IMR-90 (cell line): ENCODE data around the gene ERC2. TPM values are rescaled to one million over a fixed set of nuclear protein-coding genes. Genes with fewer than 3 reads are reported as not detected.

Source experiments
- ATAC-seq: fragments of 200-7000 bp; cut with Tn5 transposase; 2 replicates; pipeline ENCODE4 v1.9.1; 2020; ENCODE audit warnings: low read depth, mild to moderate bottlenecking, moderate library complexity
- BruUV-seq: library from RNA; stranded (reverse); fragments of 400-500 nt; replicated peaks from 2 replicates; lab custom pipeline; 2021; lab: Mats Ljungman, UMichigan
- CTCF ChIA-PET: fragments of 300-600 bp; formaldehyde crosslinking; extraction: SDS; loops from one replicate; lab custom pipeline; 2021; ENCODE audit warnings: antibody characterized with exemption; lab: Yijun Ruan, JAX
- POLR2A ChIA-PET: fragments of 300-600 bp; sonication (Branson Sonifier 250); formaldehyde crosslinking; loops from one replicate; lab custom pipeline; 2022; ENCODE audit warnings: antibody characterized with exemption; ENCODE audit not compliant: unreplicated experiment; lab: Charles Lee
- DNase-seq: peaks from one replicate; pipeline ENCODE4 v3.0.0; 2013
- H2AFZ ChIP-seq: replicated peaks from 2 replicates; pipeline ENCODE3; 2013; ENCODE audit warnings: low read length, mild to moderate bottlenecking; ENCODE audit not compliant: poor library complexity
- H2AK5ac ChIP-seq: 2 replicates; pipeline ENCODE4 v1.6.1; 2013; ENCODE audit warnings: low read depth, low read length, inconsistent platforms
- H2AK9ac ChIP-seq: replicated peaks from 2 replicates; pipeline ENCODE3; 2013; ENCODE audit warnings: mild to moderate bottlenecking, low read depth, low read length, moderate library complexity; ENCODE audit not compliant: poor library complexity
- H2BK120ac ChIP-seq: 2 replicates; pipeline ENCODE4 v1.6.1; 2013; ENCODE audit warnings: low read depth, low read length, inconsistent platforms
- H2BK15ac ChIP-seq: 3 replicates; pipeline ENCODE4 v1.6.1; 2013; ENCODE audit warnings: low read depth, low read length, inconsistent platforms
- H2BK20ac ChIP-seq: 2 replicates; pipeline ENCODE4 v1.6.1; 2013; ENCODE audit warnings: low read depth, mild to moderate bottlenecking, inconsistent platforms, low read length, moderate library complexity
- H2BK5ac ChIP-seq: 2 replicates; pipeline ENCODE4 v1.6.1; 2013; ENCODE audit warnings: mild to moderate bottlenecking, low read depth, low read length, inconsistent platforms; ENCODE audit not compliant: poor library complexity, severe bottlenecking
- H3K14ac ChIP-seq: replicated peaks from 2 replicates; pipeline ENCODE4 v1.6.1; 2013; ENCODE audit warnings: low read depth, low read length, inconsistent platforms
- H3K18ac ChIP-seq: 2 replicates; pipeline ENCODE4 v1.6.1; 2013; ENCODE audit warnings: low read depth, low read length, control low read depth
- H3K23ac ChIP-seq: 2 replicates; pipeline ENCODE4 v1.6.1; 2013; ENCODE audit warnings: low read depth, low read length, inconsistent platforms
- H3K27ac ChIP-seq: 2 replicates; pipeline ENCODE4 v1.5.1; 2013; ENCODE audit warnings: mild to moderate bottlenecking, control low read depth, low read length; ENCODE audit not compliant: insufficient read depth
- H3K27me3 ChIP-seq: 2 replicates; pipeline ENCODE4 v1.6.1; 2013; ENCODE audit warnings: low read length; ENCODE audit not compliant: control insufficient read depth, insufficient read depth
- H3K36me3 ChIP-seq: 2 replicates; pipeline ENCODE4 v1.6.1; 2013; ENCODE audit warnings: low read length, mixed read lengths; ENCODE audit not compliant: control insufficient read depth, insufficient read depth
- H3K4ac ChIP-seq: 2 replicates; pipeline ENCODE4 v1.6.1; 2013; ENCODE audit warnings: low read depth, low read length, inconsistent platforms
- H3K4me1 ChIP-seq: 2 replicates; pipeline ENCODE4 v1.6.1; 2013; ENCODE audit warnings: low read length, mixed read lengths; ENCODE audit not compliant: control insufficient read depth, insufficient read depth
- H3K4me2 ChIP-seq: 2 replicates; pipeline ENCODE4 v1.6.1; 2013; ENCODE audit warnings: low read depth, mild to moderate bottlenecking, control low read depth, low read length, moderate library complexity
- H3K4me3 ChIP-seq: 2 replicates; pipeline ENCODE4 v1.5.1; 2013; ENCODE audit warnings: low read depth, mild to moderate bottlenecking, control low read depth, low read length, moderate library complexity; ENCODE audit not compliant: insufficient read depth
- H3K56ac ChIP-seq: 2 replicates; pipeline ENCODE4 v1.6.1; 2013; ENCODE audit warnings: low read length, inconsistent platforms; ENCODE audit not compliant: insufficient read depth; ENCODE audit errors: extremely low read depth
- H3K79me1 ChIP-seq, 2 experiments: 2 replicates each; pipeline ENCODE4 v1.6.1; 2013; ENCODE audit warnings: low read length in 2 of 2, inconsistent platforms in 1 of 2, low read depth in 1 of 2
- H3K9ac ChIP-seq: 2 replicates; pipeline ENCODE4 v1.6.1; 2013; ENCODE audit warnings: low read depth, low read length, control low read depth
- H3K9me1 ChIP-seq: 2 replicates; pipeline ENCODE4 v1.6.1; 2013; ENCODE audit warnings: low read length, inconsistent platforms; ENCODE audit not compliant: insufficient read depth
- H3K9me3 ChIP-seq: 2 replicates; pipeline ENCODE4 v1.6.1; 2013; ENCODE audit warnings: low read length; ENCODE audit not compliant: control insufficient read depth, insufficient read depth
- H4K20me1 ChIP-seq: 2 replicates; pipeline ENCODE4 v1.6.1; 2013; ENCODE audit warnings: low read length, inconsistent platforms; ENCODE audit not compliant: insufficient read depth
- H4K5ac ChIP-seq: 2 replicates; pipeline ENCODE4 v1.6.1; 2013; ENCODE audit warnings: mild to moderate bottlenecking, low read depth, low read length, control low read depth
- H4K8ac ChIP-seq, 2 experiments: 2 replicates each; pipeline ENCODE4 v1.6.1; 2013; ENCODE audit warnings: low read depth in 2 of 2, low read length in 2 of 2, control low read depth in 1 of 2, inconsistent platforms in 1 of 2
- H4K91ac ChIP-seq: 2 replicates; pipeline ENCODE4 v1.6.1; 2013; ENCODE audit warnings: low read depth, low read length, inconsistent platforms; ENCODE audit not compliant: insufficient read depth
- CEBPB ChIP-seq: IDR thresholded peaks from 2 replicates; pipeline ENCODE4 v1.6.1; 2012; ENCODE audit warnings: low read depth, low read length, improper control_type of control experiment
- RFX5 ChIP-seq: IDR thresholded peaks from 2 replicates; pipeline ENCODE4 v1.8.0; 2012; ENCODE audit warnings: low read depth, mild to moderate bottlenecking, low read length, moderate library complexity
- WGBS, 2 experiments: methylation state at CpG; one replicate each; pipeline versions ENCODE4 v1.1.5 to v1.1.7; 2013; ENCODE audit warnings: missing lambda C conversion rate in 2 of 2; ENCODE audit not compliant: insufficient read length in 1 of 2; ENCODE audit errors: extremely low coverage in 2 of 2; 5-methylcytosine and 5-hydroxymethylcytosine counted together
- dilution Hi-C: fragments of 300-500 bp; cut with HindIII; formaldehyde crosslinking; loops from one replicate; pipeline ENCODE4 v1.14.3; 2018; ENCODE audit warnings: low sequenced_read_pairs; ENCODE audit not compliant: unreplicated experiment
- in situ Hi-C: fragments of 300-500 bp; cut with MboI; formaldehyde crosslinking; loops from 3 replicates; pipeline ENCODE4 v1.14.3; 2019; ENCODE audit warnings: low sequenced_read_pairs, inconsistent platforms, mixed read lengths
- intact Hi-C: fragments of 100-400 bp; cut with micrococcal nuclease; formaldehyde crosslinking; loops from 2 replicates; pipeline ENCODE4 v1.10.0; 2022
- polyA plus RNA-seq, 3 experiments: library from polyadenylated mRNA; depleted of rRNA; stranded (reverse); fragments of >200 nt; gene quantifications; 2 replicates each; pipeline ENCODE4 v1.2.3, GENCODE V29; 2012; ENCODE audit warnings: low replicate concordance in 1 of 3
- total RNA-seq: library from RNA; depleted of rRNA; stranded (reverse); fragments of >200 nt; gene quantifications from 2 replicates; pipeline ENCODE4 v1.2.3, GENCODE V29; 2012

The ERC2 gene
- total and polyA plus RNA-seq, 2 of the 4 experiments (the other 2 are of a cell fraction), result 0.17 to 0.18 TPM

GRCh38 chr3:56197259-56197965 is 270.9 kb downstream of the ERC2 start:
- Histone ChIP-seq H4K8ac (no peak overlapping the region), H2AK5ac (no peak overlapping the region), H3K36me3 (no peaks in the 10 kb centered on the region), H3K23ac (no peak overlapping the region), H4K20me1 (no peaks in the 10 kb centered on the region), H3K4me3 (no peak overlapping the region), H2AFZ (no peak overlapping the region), H3K9me1 (no peaks in the 10 kb centered on the region), H2BK20ac (no peak overlapping the region), H3K27me3 (no peaks in the 10 kb centered on the region), H3K27ac (no peak overlapping the region), H2AK9ac (no peak overlapping the region), H3K18ac (no peak overlapping the region), H3K4me1 (no peaks in the 10 kb centered on the region), H3K4ac (no peak overlapping the region), H3K79me1 (no peaks in the 10 kb centered on the region), H2BK5ac (no peak overlapping the region), H3K56ac (no peak overlapping the region), H3K14ac (no peak overlapping the region), H3K9ac (no peak overlapping the region), H2BK15ac (no peak overlapping the region), H3K9me3 (no peaks in the 10 kb centered on the region), H4K5ac (no peak overlapping the region), H3K4me2 (no peak overlapping the region), H2BK120ac (no peak overlapping the region), H4K91ac (no peak overlapping the region)
- POLR2A ChIA-PET, result no interaction called here
- ATAC-seq, result no peak
- no peak for DNase-seq
- dilution Hi-C loops, result no loop called here
- no CpG with 5 or more reads among the region's 3 CpGs for WGBS, 2 experiments
- TF ChIP-seq RFX5 (no peak), CEBPB (0 out of 2 replicates have a peak, but pooled peaks have one; percentile 9)
- no TSS peak for BruUV-seq
- in situ Hi-C loops, result no loop called here
- CTCF ChIA-PET, result no interaction called here
- intact Hi-C loops, result no loop called here
